Activated B cell treated with CpG ODN at 0.5 μM for 24 hours (primary cell): ENCODE measurements around the gene TTC7B. TPM values are rescaled to one million over a fixed set of nuclear protein-coding genes. Genes with fewer than 3 reads are reported as not detected.

Experiments
- ATAC-seq: fragments of 200-7000 bp; cut with Tn5 transposase; one replicate; pipeline ENCODE4 v1.10.0; 2021; ENCODE audit warnings: low read depth, mild to moderate bottlenecking, moderate library complexity
- CTCF ChIA-PET: fragments of 350-600 bp; sonication (Branson Sonifier 250); formaldehyde crosslinking; loops from one replicate; lab custom pipeline; 2021; ENCODE audit warnings: antibody characterized with exemption; lab: Charles Lee
- POLR2A ChIA-PET: fragments of 350-600 bp; sonication (Branson Sonifier 250); formaldehyde crosslinking; loops from one replicate; lab custom pipeline; 2021; ENCODE audit warnings: antibody characterized with exemption; lab: Charles Lee
- DNase-seq: peaks from one replicate; pipeline ENCODE4 v3.0.0; 2022
- H3K27ac Mint-ChIP-seq: one replicate; pipeline ENCODE4 v1.8.0; 2020; ENCODE audit warnings: mixed read lengths
- H3K27me3 Mint-ChIP-seq: one replicate; pipeline ENCODE4 v1.8.0; 2021; ENCODE audit warnings: mixed read lengths
- H3K36me3 Mint-ChIP-seq: one replicate; pipeline ENCODE4 v1.8.0; 2021; ENCODE audit warnings: low read depth, mixed read lengths
- H3K4me1 Mint-ChIP-seq: one replicate; pipeline ENCODE4 v1.8.0; 2021; ENCODE audit warnings: mixed read lengths
- H3K4me3 Mint-ChIP-seq: one replicate; pipeline ENCODE4 v1.8.0; 2020; ENCODE audit warnings: mild to moderate bottlenecking, mixed read lengths
- H3K9me3 Mint-ChIP-seq: one replicate; pipeline ENCODE4 v1.8.0; 2020; ENCODE audit warnings: mixed read lengths
- intact Hi-C: fragments of 100-400 bp; cut with micrococcal nuclease; formaldehyde crosslinking; loops from one replicate; pipeline ENCODE4 v1.15.1; 2024
- total RNA-seq: library from RNA; stranded (reverse); gene quantifications from 2 replicates; pipeline ENCODE4 v1.2.3, GENCODE V29; 2022
- TF ChIP-seq, protein P1 (sequence below): fragments of 200-600 bp; IDR thresholded peaks from one replicate; pipeline ENCODE4 v1.8.0; 2022; ENCODE audit warnings: antibody characterized with exemption, mild to moderate bottlenecking

Gene TTC7B
- total RNA-seq, 1 donor from 2014 or later = 1.9 TPM

DNA sequence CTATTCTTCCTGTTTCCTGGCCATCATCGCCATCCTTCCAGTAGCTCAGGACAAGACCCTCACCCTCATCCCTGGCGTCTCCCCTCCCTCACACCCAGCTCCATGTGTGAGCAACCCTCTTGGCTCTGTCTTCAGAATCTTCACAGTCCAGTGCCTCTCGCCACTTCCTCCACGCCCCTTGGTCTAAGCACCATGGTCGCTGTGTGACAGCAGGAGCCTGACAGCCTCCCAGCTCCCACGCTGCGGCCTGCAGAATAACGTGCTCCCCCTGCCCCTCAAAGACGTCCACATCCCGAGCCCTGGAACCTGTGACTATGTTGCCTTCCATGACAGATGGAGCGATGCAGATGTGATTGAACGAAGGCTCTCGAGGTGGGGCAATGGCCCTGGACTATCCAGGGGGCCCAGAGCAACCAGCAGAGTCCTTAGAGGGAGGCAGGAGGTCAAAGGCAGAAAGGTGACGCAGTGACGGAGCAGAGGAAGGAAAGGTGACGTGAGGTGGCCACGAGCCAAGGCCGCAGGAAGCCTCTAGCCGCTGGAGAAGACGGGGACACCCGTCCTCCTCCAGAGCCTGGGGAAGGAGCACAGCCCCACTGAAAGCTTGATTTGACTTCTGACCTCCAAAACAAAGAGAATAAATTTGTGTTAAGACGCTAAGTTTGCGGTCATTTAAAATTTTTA, 279.6 kb downstream of the TTC7B start:
- intact Hi-C loops = no loop called here

DNA sequence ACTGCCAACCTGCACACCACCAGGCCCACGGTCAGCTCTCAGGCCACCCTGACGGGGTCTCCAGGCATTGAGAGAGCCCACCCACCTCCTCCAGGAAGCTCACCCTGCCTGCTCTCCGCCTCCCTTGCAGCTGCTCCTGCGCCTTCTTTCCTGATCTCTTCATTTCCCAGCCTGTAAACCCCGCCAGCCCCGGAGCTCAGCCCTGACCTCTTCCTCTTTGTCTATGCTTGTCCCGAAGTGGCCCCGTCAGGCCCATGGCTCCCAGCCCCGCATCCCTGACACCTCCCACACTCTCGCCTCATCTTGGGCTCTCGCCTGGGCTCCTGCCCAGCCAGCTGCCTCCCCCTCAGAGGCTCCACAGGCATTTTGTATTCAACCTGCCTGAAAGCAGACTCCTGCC, 280.1 kb downstream of the TTC7B start:
- Mint-ChIP-seq H3K27me3 (no peaks in the 10 kb centered on the region), H3K4me3 (no peak overlapping the region), H3K9me3 (no peaks in the 10 kb centered on the region), H3K4me1 (peaks cover 4% of the 10 kb centered on the region), H3K27ac (no peak overlapping the region), H3K36me3 (no peaks in the 10 kb centered on the region)
- TF ChIP-seq, protein P1, sequence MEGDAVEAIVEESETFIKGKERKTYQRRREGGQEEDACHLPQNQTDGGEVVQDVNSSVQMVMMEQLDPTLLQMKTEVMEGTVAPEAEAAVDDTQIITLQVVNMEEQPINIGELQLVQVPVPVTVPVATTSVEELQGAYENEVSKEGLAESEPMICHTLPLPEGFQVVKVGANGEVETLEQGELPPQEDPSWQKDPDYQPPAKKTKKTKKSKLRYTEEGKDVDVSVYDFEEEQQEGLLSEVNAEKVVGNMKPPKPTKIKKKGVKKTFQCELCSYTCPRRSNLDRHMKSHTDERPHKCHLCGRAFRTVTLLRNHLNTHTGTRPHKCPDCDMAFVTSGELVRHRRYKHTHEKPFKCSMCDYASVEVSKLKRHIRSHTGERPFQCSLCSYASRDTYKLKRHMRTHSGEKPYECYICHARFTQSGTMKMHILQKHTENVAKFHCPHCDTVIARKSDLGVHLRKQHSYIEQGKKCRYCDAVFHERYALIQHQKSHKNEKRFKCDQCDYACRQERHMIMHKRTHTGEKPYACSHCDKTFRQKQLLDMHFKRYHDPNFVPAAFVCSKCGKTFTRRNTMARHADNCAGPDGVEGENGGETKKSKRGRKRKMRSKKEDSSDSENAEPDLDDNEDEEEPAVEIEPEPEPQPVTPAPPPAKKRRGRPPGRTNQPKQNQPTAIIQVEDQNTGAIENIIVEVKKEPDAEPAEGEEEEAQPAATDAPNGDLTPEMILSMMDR = no peak
- ATAC-seq (no peak), DNase-seq (no peak)
- CTCF ChIA-PET = no interaction called here
- intact Hi-C loops = no loop called here
- POLR2A ChIA-PET = no interaction called here

More for the DNA sequence above, 279.6 kb downstream of the TTC7B start:
- Mint-ChIP-seq H3K36me3 (no peaks in the 10 kb centered on the region), H3K9me3 (no peaks in the 10 kb centered on the region), H3K27me3 (no peaks in the 10 kb centered on the region), H3K27ac (no peak overlapping the region), H3K4me1 (peaks cover 4% of the 10 kb centered on the region), H3K4me3 (no peak overlapping the region)
- ChIA-PET CTCF (no interaction called here), POLR2A (no interaction called here)
- no peak for DNase-seq
- ATAC-seq = no peak
- TF ChIP-seq, protein P1 = no peak

DNA sequence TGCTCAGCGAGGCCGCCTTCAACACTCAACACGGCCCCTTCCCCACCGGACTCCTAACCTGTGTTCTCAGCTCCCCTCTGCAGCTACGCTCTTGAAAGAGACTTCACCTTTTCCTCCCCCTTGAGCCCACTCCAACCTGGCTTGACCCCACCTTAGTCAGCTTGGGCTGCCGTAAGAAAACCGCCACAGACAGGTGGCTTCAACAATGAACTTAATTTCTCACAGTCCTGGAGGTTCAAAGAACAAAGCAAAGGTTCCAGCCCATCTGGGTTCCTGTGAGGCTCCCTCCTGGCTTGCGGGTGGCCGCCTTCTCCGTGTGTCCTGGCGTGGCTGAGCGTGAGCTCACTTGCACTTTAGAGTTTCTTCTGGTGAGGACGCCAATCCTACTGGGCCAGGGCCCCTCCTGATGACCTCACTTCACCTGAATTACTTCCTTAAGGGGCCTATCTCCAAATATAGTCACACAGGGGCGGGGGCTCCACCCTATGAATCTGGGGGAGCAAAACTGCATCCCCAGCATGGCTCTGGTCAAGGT, 280.6 kb downstream of the TTC7B start:
- Mint-ChIP-seq H3K9me3 (no peaks in the 10 kb centered on the region), H3K4me3 (no peak overlapping the region), H3K27me3 (no peaks in the 10 kb centered on the region), H3K27ac (no peak overlapping the region), H3K36me3 (no peaks in the 10 kb centered on the region), H3K4me1 (peaks cover 4% of the 10 kb centered on the region)
- TF ChIP-seq, protein P1 = no peak
- DNase-seq = no peak
- ChIA-PET POLR2A (no interaction called here), CTCF (no interaction called here)
- no peak for ATAC-seq
- intact Hi-C loops = no loop called here

DNA sequence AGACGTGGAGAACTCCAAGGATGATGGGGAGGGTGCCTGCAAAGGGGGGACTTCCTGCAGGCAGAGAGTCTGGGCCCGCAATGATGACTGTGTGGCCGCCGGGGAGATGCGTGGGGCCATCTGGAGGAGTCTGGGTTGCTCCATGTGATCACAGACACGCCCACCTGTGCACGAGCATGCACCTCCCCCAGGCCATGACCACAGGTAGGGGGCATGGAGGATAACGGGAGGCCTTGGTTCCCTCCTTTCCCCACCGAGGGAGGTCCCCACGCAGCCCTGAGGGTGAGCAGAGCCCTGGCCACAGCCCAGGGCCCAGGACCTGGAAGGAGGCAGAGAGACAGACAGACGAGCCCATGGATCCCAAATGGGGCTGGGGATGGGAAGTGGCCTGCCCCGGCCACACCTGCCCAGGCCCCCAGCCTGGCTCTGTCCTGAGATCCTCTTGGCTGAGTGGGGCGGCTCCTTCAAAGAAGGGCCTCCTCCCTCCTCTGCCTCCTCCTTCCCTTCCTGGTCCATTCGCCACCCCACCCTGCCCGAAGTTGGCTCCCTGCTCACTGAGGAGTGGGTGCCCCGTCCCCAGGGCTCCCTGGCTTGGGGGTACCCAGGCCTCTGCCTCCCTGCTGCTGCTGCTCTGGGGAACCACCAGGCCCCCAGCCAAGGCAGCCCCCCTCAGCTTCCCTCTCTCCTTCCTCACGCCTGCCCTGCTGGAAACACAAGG, 281.2 kb downstream of the TTC7B start:
- DNase-seq = no peak
- ATAC-seq = no peak
- CTCF ChIA-PET = no interaction called here
- POLR2A ChIA-PET = no interaction called here
- intact Hi-C loops = no loop called here
- Mint-ChIP-seq H3K36me3 (no peaks in the 10 kb centered on the region), H3K9me3 (no peaks in the 10 kb centered on the region), H3K27ac (no peak overlapping the region), H3K4me1 (peaks cover 4% of the 10 kb centered on the region), H3K27me3 (no peaks in the 10 kb centered on the region), H3K4me3 (no peak overlapping the region)
- TF ChIP-seq, protein P1 = no peak

DNA sequence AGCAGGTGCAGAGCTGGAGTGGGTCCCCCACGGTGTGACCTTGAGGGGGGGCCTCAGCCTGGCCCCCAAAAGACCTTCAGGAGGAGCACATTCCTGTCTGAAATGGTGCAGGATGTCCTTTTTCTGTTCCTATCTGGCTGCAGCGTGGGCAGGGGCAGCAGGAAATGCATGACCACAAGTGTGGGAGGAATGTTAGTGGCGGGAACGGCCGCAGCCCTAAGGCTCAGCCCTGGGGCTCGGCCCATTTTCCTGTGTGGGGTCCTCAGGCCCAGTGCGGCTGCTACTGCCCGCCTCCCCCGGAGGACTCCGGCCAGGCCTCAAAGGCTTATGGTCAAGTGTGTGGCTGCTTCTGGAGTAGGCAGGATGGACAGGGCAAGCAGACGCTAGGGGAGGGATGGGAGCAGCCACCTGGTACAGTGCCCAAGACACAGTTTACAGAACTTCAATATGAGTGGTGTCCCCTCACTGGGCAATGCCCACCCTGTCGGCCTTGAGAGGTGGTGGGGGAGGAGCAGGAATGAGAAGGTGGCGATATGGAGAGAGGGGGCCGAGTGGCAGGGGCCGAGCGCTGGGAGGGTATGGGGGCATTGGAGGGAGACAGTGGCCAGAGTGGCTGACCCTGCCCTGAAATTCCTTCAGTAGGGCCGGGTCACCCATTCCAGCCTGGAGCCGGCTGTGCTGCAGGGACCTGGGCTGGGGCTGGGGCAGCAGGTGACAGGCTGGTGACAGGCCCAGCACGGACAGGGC, 282.0 kb downstream of the TTC7B start:
- DNase-seq = no peak
- Mint-ChIP-seq H3K4me3 (no peak overlapping the region), H3K27me3 (no peaks in the 10 kb centered on the region), H3K27ac (no peak overlapping the region), H3K36me3 (no peaks in the 10 kb centered on the region), H3K9me3 (no peaks in the 10 kb centered on the region), H3K4me1 (peaks cover 4% of the 10 kb centered on the region)
- POLR2A ChIA-PET = no interaction called here
- ATAC-seq = no peak
- CTCF ChIA-PET = no interaction called here
- TF ChIP-seq, protein P1 = no peak
- intact Hi-C loops = no loop called here
